A204.1 (cell line): ENCODE measurements around the gene GAP43.

Experiments used
- FAIRE-seq: peaks from 2 replicates; lab custom pipeline; 2012; peaks lifted over from hg19 to GRCh38; lab: Jason Lieb, UNC

GAP43 gene, protein sequence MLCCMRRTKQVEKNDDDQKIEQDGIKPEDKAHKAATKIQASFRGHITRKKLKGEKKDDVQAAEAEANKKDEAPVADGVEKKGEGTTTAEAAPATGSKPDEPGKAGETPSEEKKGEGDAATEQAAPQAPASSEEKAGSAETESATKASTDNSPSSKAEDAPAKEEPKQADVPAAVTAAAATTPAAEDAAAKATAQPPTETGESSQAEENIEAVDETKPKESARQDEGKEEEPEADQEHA

GRCh38 chr3:115623044-115623868 lies at the start of gene GAP43:
Gene GAP43, plus strand, starts transcription at chr3:115623510. Its CDS starts 180 bp downstream, at chr3:115623690.
- no peak for FAIRE-seq

DNA sequence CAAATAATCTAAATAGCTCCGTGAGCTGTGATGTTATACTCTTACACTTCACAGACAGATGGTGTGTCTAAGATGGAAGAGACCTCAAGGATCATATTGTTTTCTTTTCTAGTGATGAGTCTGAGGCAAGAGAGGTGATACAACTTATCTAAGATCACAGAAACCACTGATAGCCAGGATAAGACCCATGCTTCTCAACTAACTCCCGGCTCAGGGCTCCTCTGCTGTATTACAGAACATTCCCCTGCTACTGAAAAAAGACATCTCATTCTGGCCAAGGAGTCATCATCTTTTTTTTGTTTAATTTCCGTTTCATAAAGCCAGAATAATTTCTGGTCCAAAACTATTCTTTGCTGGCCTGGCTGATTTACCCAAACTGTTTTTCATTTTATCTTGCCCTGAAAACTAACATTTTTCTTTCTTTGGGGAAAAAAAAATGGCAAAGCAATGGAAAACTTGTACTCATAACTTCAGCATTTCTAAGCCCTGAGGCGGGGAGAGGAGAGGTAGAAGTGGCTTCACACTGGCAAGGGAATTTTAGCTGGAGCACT lies 46.9 kb upstream of the GAP43 start:
- no peak for FAIRE-seq

DNA sequence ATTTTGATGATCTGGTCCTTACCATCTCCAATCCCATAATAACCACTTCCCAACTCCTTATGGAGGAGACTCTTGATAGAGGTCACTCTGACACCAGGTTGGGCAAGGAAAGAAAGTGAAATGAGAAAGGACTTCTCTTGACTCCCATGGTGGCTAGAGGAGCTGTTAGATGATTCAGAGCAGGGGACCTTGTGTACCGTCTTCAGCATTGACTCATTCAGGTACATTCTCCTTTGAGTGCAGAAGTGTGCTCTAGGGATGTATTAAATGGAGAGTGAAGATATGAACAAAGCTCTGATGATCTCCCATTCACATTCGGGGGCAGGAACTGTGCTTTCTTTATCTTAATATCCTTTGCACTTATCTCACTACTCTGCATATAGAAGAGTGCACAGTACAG lies 46.3 kb upstream of the GAP43 start:
- FAIRE-seq, result no peak

DNA sequence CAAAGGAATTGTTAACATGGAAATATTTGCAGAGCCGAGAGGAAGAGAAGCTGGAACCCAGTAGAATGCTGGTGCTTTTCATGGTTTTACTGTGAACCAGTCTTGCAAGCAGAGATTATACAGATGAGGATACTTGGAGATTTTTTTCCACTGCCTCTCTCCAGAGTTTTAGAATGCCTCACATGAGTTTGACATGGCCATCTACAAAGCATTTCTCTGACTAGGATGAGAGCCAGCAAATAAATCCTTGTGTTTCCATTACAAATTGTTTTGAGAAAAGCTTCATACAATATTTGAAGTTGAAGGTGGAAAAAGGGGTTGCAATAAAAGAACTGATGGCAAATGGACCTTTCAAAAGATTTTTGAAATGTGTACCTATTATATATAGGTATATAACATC lies 45.0 kb upstream of the GAP43 start:
- FAIRE-seq, result no peak

DNA sequence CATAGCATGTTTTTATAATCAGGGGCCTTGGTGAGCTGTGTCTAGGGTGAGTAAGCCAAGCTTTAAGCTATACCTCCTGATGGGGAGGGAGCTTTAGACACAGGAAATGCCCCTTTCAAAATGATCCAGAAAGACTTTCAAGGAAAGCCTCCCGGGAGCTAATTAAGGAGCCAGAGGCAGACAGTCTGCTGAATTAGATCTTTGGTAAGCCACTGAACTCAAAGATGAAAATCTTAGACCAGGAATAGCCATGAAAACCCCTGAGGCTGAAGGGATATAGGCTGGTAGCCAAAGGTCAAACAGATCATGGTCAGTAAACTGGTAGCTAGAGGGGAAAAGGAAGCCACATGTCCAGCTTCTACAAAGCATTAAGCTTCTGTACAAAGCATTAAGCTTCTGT lies 42.7 kb upstream of the GAP43 start:
- FAIRE-seq, result no peak

- no peak for FAIRE-seq
These were observed 41.8 kb upstream of the GAP43 start for GRCh38 chr3:115581362-115582135.

GRCh38 chr3:115588201-115589115 lies 34.9 kb upstream of the GAP43 start:
- no peak for FAIRE-seq

DNA sequence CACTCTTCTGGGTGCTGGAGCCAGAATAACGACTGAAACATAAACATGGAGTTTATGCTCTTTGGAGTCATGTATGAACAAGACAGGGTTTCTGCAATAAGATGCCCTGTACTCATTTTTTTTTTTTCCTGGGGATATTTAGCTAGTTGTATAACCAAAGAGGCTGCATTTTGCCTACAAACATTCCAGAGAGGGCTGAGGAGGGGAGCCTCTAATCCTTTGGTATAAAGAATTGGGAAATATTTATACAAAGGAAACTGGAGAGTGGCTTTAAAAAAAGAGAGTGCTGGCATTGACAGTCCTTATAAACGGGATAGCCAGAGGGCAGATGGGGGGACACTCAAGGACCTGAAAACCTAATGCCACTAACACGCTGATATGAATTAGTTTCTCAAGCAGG lies 32.4 kb upstream of the GAP43 start:
- no peak for FAIRE-seq

DNA sequence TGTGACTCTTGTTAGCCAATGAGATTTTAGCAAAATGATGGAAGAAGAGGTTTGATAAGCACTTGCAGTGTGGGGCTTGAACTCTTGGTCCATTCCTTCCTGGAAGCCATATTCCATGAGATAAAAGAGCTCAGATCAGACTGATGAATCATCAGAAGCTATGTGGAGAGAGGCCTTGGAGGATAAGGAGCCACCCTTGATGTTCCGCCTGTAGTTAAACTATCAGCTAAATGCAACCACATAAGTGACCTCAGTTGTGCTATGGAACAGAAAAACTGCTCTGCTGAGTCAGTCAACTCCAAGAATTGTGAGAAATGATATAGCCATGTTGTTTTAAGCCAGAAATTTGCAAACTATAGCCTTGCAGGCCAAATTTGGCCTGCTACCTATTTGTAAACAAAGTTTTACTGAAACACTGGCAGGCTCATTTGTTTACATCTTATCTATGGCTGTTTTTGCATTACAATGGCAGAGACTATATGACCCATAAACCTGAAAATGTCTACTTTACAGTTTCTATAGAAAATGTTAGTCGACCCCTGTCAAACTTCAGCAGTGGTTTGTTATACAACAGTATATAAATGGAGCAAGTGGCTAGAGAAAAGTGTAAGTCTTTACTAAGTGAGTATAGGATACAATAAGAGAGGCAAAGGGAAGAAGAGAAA lies 27.6 kb upstream of the GAP43 start:
- FAIRE-seq, result no peak

- FAIRE-seq, result no peak
These were observed 25.1 kb upstream of the GAP43 start for GRCh38 chr3:115598216-115598615.

DNA sequence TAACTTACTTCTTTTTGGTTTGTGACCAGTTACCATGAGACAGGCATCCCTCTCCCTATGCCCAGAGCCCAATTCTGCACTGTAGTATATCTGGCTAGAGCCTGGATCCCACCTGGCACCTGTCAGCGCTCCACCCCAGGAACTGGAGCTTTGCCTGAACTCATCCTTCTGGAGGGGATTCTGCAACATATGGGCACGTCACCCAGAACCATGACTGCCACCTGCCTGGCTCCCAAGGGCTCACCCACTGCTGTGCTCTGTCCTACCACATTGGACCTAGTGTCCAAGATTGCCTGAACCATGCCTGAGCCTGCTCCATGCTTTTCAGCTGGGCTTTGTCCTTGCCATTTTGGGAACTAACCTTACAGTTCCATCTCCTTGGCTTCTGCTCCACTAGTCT lies 21.1 kb upstream of the GAP43 start:
- no peak for FAIRE-seq

- no peak for FAIRE-seq
These were observed 11.7 kb upstream of the GAP43 start for GRCh38 chr3:115611630-115612029.

- FAIRE-seq, result no peak
These were observed 8.1 kb upstream of the GAP43 start for GRCh38 chr3:115615001-115615814.

DNA sequence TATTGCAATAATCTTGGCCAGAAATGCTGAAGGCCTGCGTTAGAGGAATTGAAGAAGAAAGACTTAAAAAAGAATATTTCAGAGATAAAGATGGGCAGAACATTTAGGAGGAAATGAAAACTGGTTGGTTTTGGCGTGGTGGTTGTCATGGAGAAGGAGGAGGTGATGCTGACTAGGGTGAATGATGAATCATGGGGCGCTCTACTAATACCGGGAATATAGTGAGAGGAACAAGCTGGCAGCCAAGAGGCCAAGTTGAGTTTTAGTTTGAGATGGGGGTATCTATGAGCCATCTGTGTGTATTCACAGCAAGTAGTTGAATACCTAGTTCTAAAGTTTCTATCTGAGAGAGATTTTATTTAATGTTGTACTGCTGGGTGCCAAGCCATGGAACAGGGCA lies 6.8 kb upstream of the GAP43 start:
- no peak for FAIRE-seq

DNA sequence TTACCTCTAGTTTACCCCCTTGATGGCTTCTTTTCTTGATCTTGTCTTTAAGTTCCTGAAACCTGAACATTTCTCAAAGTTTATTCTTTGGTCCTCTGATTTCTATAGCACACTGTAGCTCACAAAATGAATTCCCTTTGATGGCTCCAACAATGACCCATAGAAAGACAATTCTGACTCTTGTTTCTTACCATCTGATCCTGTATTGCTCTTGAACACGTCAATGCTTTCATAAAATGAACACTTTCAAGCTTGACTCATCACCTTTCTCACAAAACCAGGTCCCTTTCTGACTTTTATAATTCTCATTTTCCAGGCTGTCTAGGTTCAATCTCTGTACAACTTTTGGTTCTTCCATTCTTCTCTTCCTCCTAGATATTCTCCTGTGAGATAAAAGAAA lies 5.7 kb upstream of the GAP43 start:
- FAIRE-seq, result no peak

DNA sequence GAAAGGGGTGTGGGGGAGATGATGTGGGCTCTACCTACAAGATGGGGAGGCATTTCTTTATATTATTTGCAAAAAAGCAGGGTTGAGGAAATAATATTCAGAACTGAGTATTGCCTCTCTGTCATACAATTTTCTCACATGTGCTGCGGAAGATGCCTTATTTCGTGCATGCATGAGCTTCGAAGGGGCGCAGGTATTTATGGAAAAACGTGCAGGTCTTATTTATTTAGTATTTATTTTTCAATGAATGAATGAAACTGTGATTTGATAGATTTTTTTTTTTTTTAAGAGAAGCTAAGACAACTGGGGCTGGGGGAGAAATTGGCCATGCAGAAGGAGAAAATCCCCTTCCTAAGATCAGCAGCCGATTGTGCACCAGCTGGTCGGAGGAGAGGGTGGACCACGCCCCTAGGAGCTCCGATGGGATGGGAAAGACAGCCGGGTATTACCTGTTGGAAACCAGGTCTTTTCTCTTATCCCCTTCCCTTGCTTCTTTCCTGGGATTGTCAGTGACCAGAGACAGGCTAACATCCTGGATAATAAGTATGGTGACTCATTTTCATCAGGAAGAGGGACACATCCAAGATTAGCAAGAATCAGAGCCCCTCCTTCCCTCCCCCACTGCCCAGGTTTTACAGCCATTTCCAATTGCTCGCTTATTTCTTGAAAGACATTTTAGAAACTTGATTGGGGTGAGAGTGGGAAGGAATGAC lies 875 bp downstream of the GAP43 start:
- no peak for FAIRE-seq

- FAIRE-seq, result no peak
These were observed 1.6 kb downstream of the GAP43 start for GRCh38 chr3:115624901-115625300.

DNA sequence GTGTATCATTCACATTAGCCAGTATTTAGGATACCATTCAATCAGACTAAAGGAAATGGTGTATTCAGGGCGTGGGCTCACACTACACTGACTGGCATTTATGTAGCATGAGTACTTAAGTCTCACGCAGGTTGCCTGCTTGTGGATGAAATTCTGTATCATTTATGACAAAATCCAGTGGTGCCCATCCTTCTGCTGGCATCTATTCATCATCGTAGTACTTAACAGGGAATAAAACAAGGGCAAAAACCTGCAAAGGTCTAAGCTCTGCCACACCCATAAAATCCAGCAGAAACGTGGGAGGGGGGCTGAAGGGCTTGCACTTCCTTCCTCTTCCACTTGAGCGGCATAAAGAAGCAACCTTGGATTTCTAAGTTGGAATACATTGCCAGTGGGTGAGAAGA lies 2.7 kb downstream of the GAP43 start:
- no peak for FAIRE-seq

GRCh38 chr3:115626721-115627120 lies 3.4 kb downstream of the GAP43 start:
- no peak for FAIRE-seq
